ENCODE results near the gene PNMA6E. TPM values are rescaled to one million over a fixed set of nuclear protein-coding genes. Genes with fewer than 3 reads are reported as not detected.

The PNMA6E gene
- total and polyA plus RNA-seq, 3 donors from 2014 or later = 9.7 to 24.2 (median 13.3) TPM

DNA sequence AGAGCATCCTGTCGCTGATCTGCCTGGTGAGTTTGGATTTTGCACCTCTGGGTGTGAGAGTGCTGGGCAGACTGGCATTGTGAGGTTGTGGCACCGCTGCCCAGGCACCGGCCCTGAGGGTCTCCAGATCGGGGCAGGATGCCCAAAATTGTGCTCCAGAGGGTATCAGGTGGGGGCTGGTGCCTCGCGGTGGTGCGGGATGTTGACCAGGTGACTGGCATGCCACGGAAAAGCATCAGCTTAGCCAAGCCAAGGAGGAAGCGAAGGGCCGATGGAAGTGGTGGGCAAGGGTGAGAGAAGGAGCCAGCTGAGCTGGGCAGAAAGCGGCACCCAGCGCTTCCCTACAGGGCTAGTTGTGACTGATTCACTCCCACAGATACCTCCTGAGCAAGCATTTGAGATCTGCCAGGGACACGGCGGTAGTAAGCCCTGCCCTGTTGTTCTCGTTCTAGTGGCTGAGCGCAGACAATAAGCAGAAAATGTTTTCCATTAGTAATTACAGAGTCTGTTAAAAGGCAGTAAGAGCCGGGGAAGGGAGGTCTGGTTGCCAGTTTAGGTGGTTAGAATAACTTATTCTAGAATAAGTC, 10.9 kb upstream of the PNMA6E start:
- H3K36me3 ChIP-seq (ENCODE audit: low read depth, missing control alignments) = no peaks in the 10 kb centered on the region
- TF ChIP-seq, protein P1, sequence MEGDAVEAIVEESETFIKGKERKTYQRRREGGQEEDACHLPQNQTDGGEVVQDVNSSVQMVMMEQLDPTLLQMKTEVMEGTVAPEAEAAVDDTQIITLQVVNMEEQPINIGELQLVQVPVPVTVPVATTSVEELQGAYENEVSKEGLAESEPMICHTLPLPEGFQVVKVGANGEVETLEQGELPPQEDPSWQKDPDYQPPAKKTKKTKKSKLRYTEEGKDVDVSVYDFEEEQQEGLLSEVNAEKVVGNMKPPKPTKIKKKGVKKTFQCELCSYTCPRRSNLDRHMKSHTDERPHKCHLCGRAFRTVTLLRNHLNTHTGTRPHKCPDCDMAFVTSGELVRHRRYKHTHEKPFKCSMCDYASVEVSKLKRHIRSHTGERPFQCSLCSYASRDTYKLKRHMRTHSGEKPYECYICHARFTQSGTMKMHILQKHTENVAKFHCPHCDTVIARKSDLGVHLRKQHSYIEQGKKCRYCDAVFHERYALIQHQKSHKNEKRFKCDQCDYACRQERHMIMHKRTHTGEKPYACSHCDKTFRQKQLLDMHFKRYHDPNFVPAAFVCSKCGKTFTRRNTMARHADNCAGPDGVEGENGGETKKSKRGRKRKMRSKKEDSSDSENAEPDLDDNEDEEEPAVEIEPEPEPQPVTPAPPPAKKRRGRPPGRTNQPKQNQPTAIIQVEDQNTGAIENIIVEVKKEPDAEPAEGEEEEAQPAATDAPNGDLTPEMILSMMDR (IDR thresholded peaks at IDR 0.05) = no peak
- no peak for TF ChIP-seq POLR2A (IDR thresholded peaks at IDR 0.05)
- peak overlapping the region; percentile 50 to 61 for H3K4me3 ChIP-seq
- 10 to 23% methylated on average over 7 to 16 of the region's 17 CpGs for WGBS, 2 donors
- no peaks in the 10 kb centered on the region for H3K27me3 ChIP-seq
- H3K27ac ChIP-seq = no peak overlapping the region
- no peaks in the 10 kb centered on the region for H3K4me1 ChIP-seq
- intact Hi-C loops (cut with DNase I; ENCODE audit: low total_unique reads) = no loop called here
- DNase-seq = no peak
- no peaks in the 10 kb centered on the region for H3K9me3 ChIP-seq

DNA sequence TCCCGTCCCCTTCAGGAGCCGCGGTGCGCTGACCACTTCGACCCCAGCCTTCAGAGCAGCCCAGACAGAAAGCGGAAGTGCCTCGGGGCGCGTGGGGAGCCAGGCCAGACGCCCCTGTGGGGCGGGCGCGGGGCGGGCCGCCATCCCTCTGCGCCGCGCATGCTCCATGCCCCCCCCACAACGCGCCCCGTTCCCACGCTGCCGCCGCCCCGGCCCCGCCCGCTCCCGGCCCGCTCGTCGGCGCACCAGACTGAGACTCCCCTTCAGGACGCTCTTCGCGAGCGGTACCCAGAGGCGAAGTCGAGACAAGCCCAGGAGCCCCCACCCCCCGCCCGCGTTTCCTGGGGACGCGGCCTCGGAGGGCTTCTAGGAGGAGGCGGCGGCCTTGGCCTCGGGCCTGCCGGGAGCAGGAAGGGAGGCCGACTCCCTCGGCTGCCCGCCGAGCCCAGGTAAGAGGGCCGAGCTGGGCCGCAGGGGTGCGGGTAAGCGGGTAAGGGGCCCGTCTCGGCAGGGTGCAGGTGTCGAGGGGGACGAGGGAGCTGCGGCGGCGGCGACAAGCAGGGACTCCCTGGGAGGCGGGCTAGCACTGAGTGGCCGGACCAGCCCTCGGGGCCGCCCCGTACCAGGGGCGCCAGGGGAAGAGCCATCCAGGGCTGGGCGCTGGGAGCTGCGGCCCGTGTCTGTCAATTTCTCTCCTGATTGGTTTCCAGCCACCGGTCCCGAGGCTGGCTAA, 10.3 kb upstream of the PNMA6E start, which contains the start of gene ZFP92:
TSS of gene ZFP92 (plus strand) at position 218 of the 733 bp plus-strand sequence. CDS start 6,851 bp downstream, outside the sequence.
- Histone ChIP-seq H3K27me3 (no peaks in the 10 kb centered on the region), H3K4me1 (no peaks in the 10 kb centered on the region), H3K36me3 (ENCODE audit: low read depth, missing control alignments) (no peaks in the 10 kb centered on the region), H3K4me3 (peak within 1 kb of the TSS; percentile 50 to 61), H3K27ac (no peak within 1 kb of the TSS), H3K9me3 (no peaks in the 10 kb centered on the region)
- WGBS, 2 donors = 5% methylated on average over 12 of the region's 75 CpGs; no CpG with 5 or more reads in 1 of the 2 donors
- DNase-seq = no peak
- intact Hi-C loops (cut with DNase I; ENCODE audit: low total_unique reads) = no loop called here
- TF ChIP-seq POLR2A (IDR thresholded peaks at IDR 0.05) = no peak
- TF ChIP-seq, protein P1 (IDR thresholded peaks at IDR 0.05) = no peak

DNA sequence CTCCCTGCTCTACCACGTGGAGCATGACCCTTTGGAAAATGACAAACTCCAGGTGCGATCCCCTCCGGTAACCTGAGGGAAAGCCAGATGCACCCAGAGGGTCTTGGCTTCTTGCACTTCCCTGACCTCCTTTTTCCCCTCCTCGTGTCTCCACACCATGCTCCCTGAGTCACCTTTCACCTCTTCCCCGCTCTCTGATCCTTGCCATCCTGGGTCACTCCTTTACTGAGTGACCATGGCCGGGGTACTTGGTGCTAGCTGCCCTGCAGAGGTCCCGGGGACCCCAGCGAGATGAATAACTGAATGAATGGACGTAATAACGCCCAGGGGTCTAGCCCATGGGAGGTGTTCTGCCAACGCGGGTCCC, 9.7 kb upstream of the PNMA6E start:
- TF ChIP-seq POLR2A (IDR thresholded peaks at IDR 0.05) = no peak
- TF ChIP-seq, protein P1 (IDR thresholded peaks at IDR 0.05) = no peak
- Histone ChIP-seq H3K9me3 (no peaks in the 10 kb centered on the region), H3K36me3 (ENCODE audit: low read depth, missing control alignments) (no peaks in the 10 kb centered on the region), H3K27me3 (no peaks in the 10 kb centered on the region), H3K4me3 (peak overlapping the region; percentile 50 to 61), H3K4me1 (no peaks in the 10 kb centered on the region), H3K27ac (no peak overlapping the region)
- WGBS, 2 donors = 32% methylated on average over 4 to 12 of the region's 12 CpGs
- intact Hi-C loops (cut with DNase I; ENCODE audit: low total_unique reads) = no loop called here
- no peak for DNase-seq

DNA sequence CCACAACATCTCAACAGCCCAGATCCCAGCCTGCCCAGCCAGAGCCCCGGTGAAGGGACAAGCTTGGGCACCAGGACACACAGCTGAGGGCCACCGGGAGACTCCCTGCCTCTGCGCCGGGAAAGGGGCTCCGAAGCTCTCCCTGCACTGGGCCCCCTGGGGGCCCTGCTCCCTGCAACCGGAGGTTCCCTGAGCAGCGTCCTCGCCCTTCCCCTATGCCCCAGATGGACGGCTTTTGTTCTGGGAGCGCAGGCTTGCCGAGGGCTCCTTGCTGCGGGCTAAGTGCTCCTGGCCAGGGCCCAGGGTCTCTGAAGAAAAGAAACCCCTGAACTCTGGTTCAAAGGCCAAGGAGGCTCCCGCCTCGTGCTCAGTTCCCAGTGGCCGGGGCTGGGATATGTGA, 9.2 kb upstream of the PNMA6E start:
- H3K27ac ChIP-seq = no peak overlapping the region
- H3K9me3 ChIP-seq = no peaks in the 10 kb centered on the region
- TF ChIP-seq, protein P1 (IDR thresholded peaks at IDR 0.05) = no peak
- TF ChIP-seq POLR2A (IDR thresholded peaks at IDR 0.05) = no peak
- H3K36me3 ChIP-seq (ENCODE audit: low read depth, missing control alignments) = no peaks in the 10 kb centered on the region
- no peak for DNase-seq
- no peak overlapping the region for H3K4me3 ChIP-seq
- H3K4me1 ChIP-seq = no peaks in the 10 kb centered on the region
- 47 to 79% methylated on average over 4 to 15 of the region's 15 CpGs for WGBS, 2 donors
- H3K27me3 ChIP-seq = no peaks in the 10 kb centered on the region
- intact Hi-C loops (cut with DNase I; ENCODE audit: low total_unique reads) = no loop called here
